HL-60 (cell line): ENCODE results near the gene CTNND2.

Source experiments
- DNase-seq, 2 experiments: peaks; one replicate each; pipeline ENCODE4 v3.0.0-alpha.2; 2010 to 2020; ENCODE audit warnings: low read depth in 1 of 2, low spot score in 1 of 2
- H3K27ac ChIP-seq: fragments of 250-450 bp; sonication (Bioruptor Pico); replicated peaks from 2 replicates; pipeline ENCODE4 v1.5.1; 2020; ENCODE audit warnings: mild to moderate bottlenecking, moderate library complexity
- H3K27me3 ChIP-seq: fragments of 250-450 bp; sonication (Bioruptor Pico); 2 replicates; pipeline ENCODE4 v1.5.1; 2021; ENCODE audit warnings: mild to moderate bottlenecking, moderate library complexity; ENCODE audit not compliant: insufficient read depth, poor library complexity, severe bottlenecking
- H3K4me3 ChIP-seq: replicated peaks from 2 replicates; pipeline ENCODE4 v1.5.1; 2011; ENCODE audit warnings: mild to moderate bottlenecking, control low read depth, low read length; ENCODE audit not compliant: insufficient read depth
- GABPA ChIP-seq: IDR thresholded peaks from 2 replicates; pipeline ENCODE4 v1.6.1; 2012; ENCODE audit warnings: low read depth
- POLR2AphosphoS5 ChIP-seq: IDR thresholded peaks from 2 replicates; pipeline ENCODE4 v1.6.1; 2012; ENCODE audit warnings: low read depth
- SPI1 ChIP-seq: IDR thresholded peaks from 2 replicates; pipeline ENCODE4 v1.6.1; 2012; ENCODE audit warnings: low read depth, mild to moderate bottlenecking, borderline replicate concordance
- TF ChIP-seq, protein P1 (sequence below): IDR thresholded peaks from one replicate; pipeline ENCODE4 v1.5.1; 2011; ENCODE audit warnings: low read length, control low read depth, inconsistent platforms; ENCODE audit not compliant: insufficient read depth
- TF ChIP-seq, protein P2 (sequence below): IDR thresholded peaks from 2 replicates; pipeline ENCODE4 v1.6.1; 2012; ENCODE audit warnings: low read depth; ENCODE audit not compliant: insufficient replicate concordance

Gene CTNND2

DNA sequence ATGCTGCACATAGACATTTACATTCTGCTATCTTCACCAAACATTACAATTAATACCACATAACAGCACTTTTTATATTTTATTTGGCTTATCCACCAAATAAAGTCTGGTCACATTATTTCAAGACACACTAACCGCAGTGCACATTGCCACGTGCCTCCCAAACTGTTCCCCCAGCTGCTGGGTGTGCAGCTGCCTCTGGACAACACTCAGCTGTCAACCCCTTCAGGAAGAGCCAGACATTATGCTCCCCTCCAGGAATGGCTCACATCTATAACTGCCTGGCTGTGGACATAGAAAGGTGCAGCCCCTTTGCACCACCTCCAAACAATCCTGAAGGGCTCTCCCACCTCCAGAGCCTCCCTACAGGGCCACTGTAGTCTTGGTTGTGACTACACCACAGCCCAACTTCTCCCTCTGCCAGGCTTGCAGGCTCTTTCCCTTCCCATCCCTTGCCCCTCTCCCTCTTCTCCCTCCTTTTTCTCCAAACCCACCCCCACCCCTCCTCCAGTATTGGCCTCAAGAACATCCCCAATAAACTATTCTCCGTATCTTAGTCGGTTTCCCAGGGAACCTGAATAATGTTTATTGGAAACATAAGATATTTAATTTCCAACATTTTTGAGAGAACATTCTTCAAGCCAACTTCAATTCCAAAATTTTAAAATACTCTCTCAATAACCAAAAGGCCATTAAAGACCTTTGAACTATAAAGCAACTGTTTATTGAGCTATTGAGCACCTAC lies 372.3 kb downstream of the CTNND2 start:
- TF ChIP-seq POLR2AphosphoS5 (no peak), GABPA (no peak), SPI1 (no peak)
- TF ChIP-seq, protein P1, sequence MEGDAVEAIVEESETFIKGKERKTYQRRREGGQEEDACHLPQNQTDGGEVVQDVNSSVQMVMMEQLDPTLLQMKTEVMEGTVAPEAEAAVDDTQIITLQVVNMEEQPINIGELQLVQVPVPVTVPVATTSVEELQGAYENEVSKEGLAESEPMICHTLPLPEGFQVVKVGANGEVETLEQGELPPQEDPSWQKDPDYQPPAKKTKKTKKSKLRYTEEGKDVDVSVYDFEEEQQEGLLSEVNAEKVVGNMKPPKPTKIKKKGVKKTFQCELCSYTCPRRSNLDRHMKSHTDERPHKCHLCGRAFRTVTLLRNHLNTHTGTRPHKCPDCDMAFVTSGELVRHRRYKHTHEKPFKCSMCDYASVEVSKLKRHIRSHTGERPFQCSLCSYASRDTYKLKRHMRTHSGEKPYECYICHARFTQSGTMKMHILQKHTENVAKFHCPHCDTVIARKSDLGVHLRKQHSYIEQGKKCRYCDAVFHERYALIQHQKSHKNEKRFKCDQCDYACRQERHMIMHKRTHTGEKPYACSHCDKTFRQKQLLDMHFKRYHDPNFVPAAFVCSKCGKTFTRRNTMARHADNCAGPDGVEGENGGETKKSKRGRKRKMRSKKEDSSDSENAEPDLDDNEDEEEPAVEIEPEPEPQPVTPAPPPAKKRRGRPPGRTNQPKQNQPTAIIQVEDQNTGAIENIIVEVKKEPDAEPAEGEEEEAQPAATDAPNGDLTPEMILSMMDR = no peak
- TF ChIP-seq, protein P2, sequence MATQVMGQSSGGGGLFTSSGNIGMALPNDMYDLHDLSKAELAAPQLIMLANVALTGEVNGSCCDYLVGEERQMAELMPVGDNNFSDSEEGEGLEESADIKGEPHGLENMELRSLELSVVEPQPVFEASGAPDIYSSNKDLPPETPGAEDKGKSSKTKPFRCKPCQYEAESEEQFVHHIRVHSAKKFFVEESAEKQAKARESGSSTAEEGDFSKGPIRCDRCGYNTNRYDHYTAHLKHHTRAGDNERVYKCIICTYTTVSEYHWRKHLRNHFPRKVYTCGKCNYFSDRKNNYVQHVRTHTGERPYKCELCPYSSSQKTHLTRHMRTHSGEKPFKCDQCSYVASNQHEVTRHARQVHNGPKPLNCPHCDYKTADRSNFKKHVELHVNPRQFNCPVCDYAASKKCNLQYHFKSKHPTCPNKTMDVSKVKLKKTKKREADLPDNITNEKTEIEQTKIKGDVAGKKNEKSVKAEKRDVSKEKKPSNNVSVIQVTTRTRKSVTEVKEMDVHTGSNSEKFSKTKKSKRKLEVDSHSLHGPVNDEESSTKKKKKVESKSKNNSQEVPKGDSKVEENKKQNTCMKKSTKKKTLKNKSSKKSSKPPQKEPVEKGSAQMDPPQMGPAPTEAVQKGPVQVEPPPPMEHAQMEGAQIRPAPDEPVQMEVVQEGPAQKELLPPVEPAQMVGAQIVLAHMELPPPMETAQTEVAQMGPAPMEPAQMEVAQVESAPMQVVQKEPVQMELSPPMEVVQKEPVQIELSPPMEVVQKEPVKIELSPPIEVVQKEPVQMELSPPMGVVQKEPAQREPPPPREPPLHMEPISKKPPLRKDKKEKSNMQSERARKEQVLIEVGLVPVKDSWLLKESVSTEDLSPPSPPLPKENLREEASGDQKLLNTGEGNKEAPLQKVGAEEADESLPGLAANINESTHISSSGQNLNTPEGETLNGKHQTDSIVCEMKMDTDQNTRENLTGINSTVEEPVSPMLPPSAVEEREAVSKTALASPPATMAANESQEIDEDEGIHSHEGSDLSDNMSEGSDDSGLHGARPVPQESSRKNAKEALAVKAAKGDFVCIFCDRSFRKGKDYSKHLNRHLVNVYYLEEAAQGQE = no peak
- no peak for DNase-seq
- H3K4me3 ChIP-seq = no peak overlapping the region
- H3K27ac ChIP-seq = no peak overlapping the region
- no peaks in the 10 kb centered on the region for H3K27me3 ChIP-seq

DNA sequence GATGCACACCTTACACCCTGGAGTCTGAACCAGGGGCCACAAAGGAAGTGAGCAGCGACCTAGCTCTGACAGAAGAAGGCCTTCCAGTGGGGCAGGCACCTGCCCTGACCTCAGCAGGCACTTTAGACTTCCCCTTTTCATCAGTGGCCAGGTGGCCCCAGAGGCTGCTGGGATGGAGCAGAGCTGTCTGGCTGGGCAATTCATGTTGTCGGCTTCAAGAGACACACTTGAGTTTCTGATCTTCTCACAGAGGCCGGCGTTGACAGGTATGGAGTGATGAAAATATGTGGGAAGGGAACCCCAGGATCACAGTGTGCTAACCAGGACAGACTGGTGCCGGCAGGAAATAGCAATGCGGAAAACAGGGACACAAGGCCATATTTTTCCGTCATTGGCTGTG lies 375.5 kb downstream of the CTNND2 start:
- no peak for DNase-seq
- TF ChIP-seq SPI1 (no peak), GABPA (no peak)
- Histone ChIP-seq H3K27me3 (no peaks in the 10 kb centered on the region), H3K4me3 (no peak overlapping the region), H3K27ac (no peak overlapping the region)

DNA sequence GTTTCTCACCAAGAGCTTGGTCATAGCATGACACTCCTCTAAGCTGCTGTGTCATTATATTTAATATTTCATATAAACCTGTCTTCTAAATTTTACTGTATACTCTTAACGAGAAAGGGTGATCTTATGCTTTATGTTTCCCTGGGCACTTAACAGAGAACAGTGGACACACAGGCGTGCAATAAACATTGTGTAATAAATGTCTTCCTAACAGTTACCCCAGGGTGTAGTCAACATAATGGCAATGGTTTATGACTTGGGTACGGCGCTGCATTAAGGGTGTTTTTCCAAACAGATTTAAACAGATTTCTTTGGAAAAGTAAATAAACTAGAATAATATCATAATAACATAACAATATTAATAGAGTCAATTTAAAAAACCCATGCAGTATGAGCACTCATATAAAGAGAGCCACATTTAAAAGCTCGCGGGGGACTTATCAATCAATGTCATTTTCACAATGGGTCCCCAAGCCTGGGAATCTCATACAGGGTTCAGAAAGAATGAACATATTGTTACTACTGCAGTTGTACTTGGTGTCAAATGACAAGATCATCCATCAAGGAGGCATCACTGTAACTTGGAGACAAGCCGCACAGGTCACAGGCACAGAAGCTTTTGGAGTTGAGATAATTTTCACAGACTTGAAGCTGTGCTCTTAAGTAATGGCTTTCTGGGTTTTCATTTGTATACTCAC lies 376.4 kb downstream of the CTNND2 start:
- no peak overlapping the region for H3K4me3 ChIP-seq
- no peaks in the 10 kb centered on the region for H3K27me3 ChIP-seq
- TF ChIP-seq, protein P1 = no peak
- no peak for TF ChIP-seq SPI1
- no peak for TF ChIP-seq POLR2AphosphoS5
- TF ChIP-seq, protein P2 = no peak
- no peak for TF ChIP-seq GABPA
- H3K27ac ChIP-seq = no peak overlapping the region
- no peak for DNase-seq

DNA sequence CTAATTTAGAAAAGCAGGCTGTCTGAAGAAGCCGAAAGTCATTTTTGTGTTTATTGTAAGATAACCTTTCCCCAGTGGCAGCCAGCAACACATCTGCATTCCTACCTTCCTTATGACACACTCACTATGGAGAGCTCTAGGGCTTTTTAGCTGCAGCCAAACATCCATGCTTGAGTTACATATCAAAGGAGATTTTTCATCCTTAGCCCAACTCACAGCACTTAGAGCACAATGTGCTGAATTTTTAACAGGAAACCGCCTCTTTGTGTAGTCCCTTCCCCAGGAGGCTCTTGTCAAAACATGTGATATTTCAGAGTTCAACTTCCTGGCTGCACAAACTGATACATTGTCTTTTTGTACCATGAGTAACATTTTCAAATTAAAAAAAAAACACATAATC lies 379.2 kb downstream of the CTNND2 start:
- DNase-seq = no peak

More for the DNA sequence above, 379.2 kb downstream of the CTNND2 start:
- Histone ChIP-seq H3K4me3 (no peak overlapping the region), H3K27me3 (no peaks in the 10 kb centered on the region), H3K27ac (no peak overlapping the region)
- TF ChIP-seq SPI1 (no peak), POLR2AphosphoS5 (no peak)
